Measurements from ENCODE around the gene CFAP92.

- TF ChIP-seq CTCF (IDR thresholded peaks at IDR 0.05): no peak
- no peak for TF ChIP-seq POLR2A (IDR thresholded peaks at IDR 0.05)
Observed at GRCh38 chr3:129017484-129017899, 23.6 kb upstream of the CFAP92 start.

All from testis (tissue), 2 donors.